KBM-7 (cell line): Measurements from ENCODE around the gene CAVIN2.

Source experiments
- DNase-seq: peaks from one replicate; pipeline ENCODE4 v3.0.0-alpha.2; 2015
- in situ Hi-C: fragments of 300-500 bp; cut with MboI; formaldehyde crosslinking; loops from 2 replicates; pipeline ENCODE4 v1.14.3; 2020; ENCODE audit warnings: low sequenced_read_pairs, low pct_unique_long_range_greater_than_20kb, mixed read lengths

The CAVIN2 gene, protein sequence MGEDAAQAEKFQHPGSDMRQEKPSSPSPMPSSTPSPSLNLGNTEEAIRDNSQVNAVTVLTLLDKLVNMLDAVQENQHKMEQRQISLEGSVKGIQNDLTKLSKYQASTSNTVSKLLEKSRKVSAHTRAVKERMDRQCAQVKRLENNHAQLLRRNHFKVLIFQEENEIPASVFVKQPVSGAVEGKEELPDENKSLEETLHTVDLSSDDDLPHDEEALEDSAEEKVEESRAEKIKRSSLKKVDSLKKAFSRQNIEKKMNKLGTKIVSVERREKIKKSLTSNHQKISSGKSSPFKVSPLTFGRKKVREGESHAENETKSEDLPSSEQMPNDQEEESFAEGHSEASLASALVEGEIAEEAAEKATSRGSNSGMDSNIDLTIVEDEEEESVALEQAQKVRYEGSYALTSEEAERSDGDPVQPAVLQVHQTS

DNA sequence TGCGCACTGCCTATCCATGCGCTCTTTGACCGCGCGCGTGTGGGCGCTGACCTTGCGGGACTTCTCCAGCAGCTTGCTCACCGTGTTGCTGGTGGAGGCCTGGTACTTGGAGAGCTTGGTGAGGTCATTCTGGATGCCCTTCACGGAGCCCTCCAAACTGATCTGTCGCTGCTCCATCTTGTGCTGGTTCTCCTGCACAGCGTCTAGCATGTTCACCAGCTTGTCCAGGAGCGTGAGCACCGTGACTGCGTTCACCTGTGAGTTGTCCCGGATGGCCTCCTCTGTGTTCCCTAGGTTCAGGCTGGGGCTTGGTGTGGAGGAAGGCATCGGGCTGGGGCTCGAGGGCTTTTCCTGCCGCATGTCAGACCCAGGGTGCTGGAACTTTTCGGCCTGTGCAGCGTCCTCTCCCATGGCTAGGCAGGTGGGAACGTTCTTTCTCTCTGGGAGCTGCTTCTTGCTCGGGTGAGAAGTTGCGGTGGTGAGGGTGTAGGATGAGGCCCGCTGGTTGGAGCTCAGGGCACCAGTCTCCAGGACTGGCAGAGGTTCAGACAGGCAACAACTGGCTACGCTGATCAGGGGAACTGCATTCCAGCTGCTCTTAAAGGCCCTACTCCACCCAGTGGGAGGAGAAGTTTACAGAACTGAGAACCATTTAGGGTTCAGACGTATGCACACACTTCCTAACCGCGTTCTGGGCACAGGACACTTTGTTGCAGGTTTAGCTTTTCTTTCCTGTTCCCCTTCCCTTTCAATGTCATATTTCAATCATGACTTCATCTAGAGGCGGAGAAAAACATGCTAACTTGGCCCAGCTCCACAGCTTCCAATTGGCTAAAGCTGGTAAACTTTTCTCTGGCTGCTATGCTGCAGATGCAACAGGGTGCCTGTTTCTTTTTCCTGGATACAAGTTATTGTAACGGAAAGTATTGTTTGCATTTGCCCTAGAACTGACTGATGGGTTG lies at the start of gene CAVIN2:
TSS of gene CAVIN2 (minus strand) at position 574 of the 962 bp plus-strand sequence. CDS start at position 411, 163 bp downstream.
- in situ Hi-C loops: no loop called here
- DNase-seq: peak; percentile 40

GRCh38 chr2:191895743-191896142 lies 48.9 kb upstream of the CAVIN2 start:
- in situ Hi-C loops: no loop called here
- no peak for DNase-seq

GRCh38 chr2:191895195-191895594 lies 48.3 kb upstream of the CAVIN2 start:
- DNase-seq: no peak

DNA sequence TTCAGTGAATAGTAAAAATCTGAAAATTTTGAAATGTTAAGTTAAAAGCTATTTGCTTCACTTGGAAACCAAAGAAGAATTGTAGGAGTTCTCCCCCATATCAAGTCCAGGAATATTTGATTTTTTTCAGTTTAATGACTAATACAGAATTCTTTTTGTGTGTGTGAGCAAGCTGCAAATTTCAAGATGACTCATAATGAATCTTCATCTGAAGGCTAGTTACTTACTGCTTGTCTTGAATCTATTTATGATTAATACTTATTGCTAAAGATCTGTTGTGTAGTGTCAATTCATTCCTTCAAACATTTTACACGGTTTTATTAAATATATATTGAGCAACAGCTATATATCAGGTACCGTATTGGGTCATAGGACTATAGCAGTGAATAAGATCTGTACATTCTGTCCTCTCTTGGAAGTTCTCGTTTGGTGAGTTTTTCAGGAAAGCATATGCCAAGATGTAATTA lies 47.8 kb upstream of the CAVIN2 start:
- no peak for DNase-seq
- in situ Hi-C loops: no loop called here

More at GRCh38 chr2:191895195-191895594, 48.3 kb upstream of the CAVIN2 start:
- in situ Hi-C loops: no loop called here

- no peak for DNase-seq
- in situ Hi-C loops: no loop called here
Observed at GRCh38 chr2:191892391-191892790, 45.5 kb upstream of the CAVIN2 start.

DNA sequence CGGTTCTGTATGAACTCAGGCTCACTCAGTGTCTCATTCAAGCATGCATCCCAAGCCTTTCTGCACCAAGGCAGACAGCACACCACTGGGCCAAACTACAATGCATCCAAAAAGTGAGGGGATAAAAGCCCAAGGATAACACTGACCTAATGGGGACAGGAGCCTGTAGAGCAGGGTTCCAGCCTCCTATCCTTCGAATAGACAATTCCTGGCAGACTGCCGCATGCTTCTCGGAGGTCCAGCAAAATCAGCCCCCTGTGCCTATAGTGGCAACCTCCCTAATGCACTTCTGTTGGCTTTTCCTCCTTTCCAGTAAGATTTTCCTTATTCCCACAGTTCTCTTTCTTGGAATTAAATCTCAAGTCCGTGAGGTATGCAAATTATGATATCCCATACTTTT lies 44.8 kb upstream of the CAVIN2 start:
- in situ Hi-C loops: no loop called here
- DNase-seq: no peak

- DNase-seq: peak; percentile 24
- in situ Hi-C loops: no loop called here
Observed at GRCh38 chr2:191889931-191890330, 43.0 kb upstream of the CAVIN2 start.

GRCh38 chr2:191888400-191889166 lies 41.7 kb upstream of the CAVIN2 start:
- DNase-seq: no peak
- in situ Hi-C loops: no loop called here

DNA sequence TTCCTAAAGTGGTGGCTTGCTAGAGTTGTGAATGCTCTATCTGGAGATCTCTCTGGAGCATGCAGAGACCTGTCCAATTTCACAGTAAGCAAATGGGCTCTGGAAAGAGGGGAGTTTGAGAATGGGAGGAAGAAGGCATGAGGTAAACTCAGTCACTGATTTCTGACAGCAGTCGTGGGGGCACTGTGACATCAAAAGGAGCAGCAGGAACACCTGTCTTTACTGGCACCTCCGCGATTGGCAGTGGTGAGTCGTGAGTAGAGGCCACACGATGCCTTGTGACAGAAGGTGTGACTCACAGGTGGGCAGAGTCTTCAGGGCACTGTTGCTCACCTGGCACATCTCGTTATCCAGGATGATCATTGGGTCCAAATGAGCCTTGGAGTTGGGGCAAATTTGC lies 38.8 kb upstream of the CAVIN2 start:
- DNase-seq: no peak
- in situ Hi-C loops: no loop called here

- in situ Hi-C loops: no loop called here
- DNase-seq: no peak
Observed at GRCh38 chr2:191885098-191885497, 38.2 kb upstream of the CAVIN2 start.

- in situ Hi-C loops: no loop called here
- no peak for DNase-seq
Observed at GRCh38 chr2:191881982-191882816, 35.3 kb upstream of the CAVIN2 start.

- in situ Hi-C loops: no loop called here
- DNase-seq: no peak
Observed at GRCh38 chr2:191878548-191879279, 31.8 kb upstream of the CAVIN2 start.

DNA sequence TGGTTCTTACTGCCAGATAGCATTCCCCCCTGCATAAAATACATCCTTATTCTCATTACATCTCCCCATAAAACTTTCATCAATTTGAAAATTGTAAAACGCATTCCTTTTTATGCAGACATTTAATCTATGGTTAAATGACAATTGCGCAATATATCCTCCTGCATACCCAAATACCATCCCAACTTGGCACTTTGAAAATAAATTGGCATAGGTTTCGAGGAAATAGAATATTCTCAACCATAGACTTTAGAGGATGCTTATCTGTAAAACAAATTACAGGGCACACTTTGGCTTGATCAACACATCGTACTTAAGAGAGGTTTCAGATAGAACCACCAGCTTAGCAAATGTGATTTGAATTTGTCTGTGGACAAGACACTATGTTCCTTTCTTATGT lies 31.0 kb upstream of the CAVIN2 start:
- in situ Hi-C loops: no loop called here

DNA sequence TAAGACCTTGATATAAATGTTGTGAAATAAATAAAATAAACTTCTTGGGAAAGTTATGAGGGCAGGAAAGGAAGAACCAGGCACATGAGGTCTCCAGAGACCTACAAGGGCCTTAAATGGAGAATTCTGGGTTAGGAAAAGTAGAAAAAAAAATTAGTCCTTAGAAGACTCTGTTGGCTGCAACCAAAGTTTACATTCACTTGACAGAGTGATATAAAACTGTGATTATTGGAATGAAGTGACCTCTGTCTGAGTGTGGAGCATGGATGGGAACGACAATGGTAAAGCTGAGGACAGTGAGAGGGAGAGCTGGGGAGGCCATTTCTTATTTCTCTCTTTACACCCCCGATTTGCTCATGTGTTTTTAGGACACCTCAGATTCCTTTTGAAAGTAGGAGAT lies 29.0 kb upstream of the CAVIN2 start:
- in situ Hi-C loops: no loop called here

More for the DNA sequence above, 31.0 kb upstream of the CAVIN2 start:
- no peak for DNase-seq

DNA sequence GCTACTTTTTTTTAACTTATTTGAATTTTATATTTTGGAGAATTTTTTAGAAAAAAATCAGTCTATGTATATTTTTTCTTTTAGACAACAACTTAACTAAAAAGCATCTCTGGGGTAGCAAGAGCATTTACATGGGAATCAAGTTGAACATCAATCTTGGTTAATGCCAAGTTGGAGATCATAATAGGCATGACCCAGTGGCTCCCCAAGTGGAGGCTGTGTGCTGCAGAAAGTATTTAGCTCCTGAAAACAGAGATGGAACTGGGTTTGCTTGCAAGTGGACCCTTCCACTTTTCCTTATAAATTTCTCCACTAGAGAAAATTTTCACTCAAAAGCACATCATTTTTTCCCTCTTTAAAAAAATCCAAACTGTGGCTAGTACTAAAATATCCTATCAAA lies 23.9 kb upstream of the CAVIN2 start:
- in situ Hi-C loops: no loop called here
- DNase-seq: no peak

More for the DNA sequence above, 29.0 kb upstream of the CAVIN2 start:
- DNase-seq: no peak

DNA sequence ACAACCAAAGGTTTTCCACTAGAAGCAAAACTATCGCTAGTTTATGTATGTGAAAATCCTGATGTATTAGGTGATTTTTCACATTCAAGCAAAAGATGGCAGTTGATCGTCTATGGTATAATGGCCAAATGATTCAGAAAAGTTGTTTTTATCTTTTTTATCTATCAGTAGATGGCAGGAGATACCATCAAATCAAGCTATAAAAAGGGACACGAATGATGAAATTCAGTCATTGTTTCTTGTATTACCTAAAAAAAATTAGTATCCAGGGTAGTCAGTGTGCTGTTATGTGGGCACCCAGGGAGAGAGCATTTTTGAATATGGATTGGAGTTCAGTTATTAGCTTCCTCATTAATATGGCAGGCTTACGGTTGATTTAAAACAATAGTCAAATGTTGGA lies 22.9 kb upstream of the CAVIN2 start:
- in situ Hi-C loops: no loop called here
- DNase-seq: no peak

DNA sequence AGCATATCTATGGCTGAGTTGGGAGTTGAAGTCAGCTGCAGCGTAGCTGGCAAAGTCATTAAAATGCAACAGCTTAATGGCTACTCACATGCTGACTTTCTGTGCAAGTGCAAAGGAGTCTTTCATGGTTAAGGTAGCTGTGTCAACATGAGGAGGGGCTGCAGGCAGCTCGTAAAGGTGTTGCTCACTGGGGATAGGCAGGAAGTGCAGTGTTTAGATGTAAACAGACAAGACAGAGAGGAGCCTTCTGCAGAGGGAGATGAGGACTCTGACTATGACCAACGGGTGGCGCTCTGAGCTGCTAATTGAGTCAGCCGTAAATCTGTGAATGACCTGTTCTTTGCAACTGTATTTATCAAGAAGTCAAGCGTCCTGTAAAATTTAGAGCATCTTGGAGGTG lies 22.3 kb upstream of the CAVIN2 start:
- in situ Hi-C loops: no loop called here

DNA sequence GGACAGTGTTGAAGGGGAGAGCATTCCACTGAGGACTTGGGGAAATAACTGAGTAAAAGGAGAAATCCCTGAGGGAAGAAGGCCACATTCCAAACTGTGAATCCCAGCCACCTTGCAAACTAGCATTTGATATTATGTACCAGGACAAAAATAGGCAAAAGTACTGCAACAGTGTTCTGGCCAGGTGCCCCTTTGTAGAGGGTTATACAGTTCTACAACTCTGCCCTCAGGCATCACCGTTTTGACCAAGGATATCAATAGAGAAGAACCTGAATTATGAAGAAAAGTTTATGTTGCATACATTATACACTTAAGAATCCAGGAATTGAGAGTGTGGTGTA lies 20.6 kb upstream of the CAVIN2 start:
- DNase-seq: no peak
- in situ Hi-C loops: no loop called here

More for the DNA sequence above, 22.3 kb upstream of the CAVIN2 start:
- DNase-seq: no peak
